Measurements from ENCODE around the gene FGB. TPM values are rescaled to one million over a fixed set of nuclear protein-coding genes. Genes with fewer than 3 reads are reported as not detected.

The FGB gene
- total and polyA plus RNA-seq, 2 donors (not counting 1 experiment from before 2014, with no cell fraction given): not detected

DNA sequence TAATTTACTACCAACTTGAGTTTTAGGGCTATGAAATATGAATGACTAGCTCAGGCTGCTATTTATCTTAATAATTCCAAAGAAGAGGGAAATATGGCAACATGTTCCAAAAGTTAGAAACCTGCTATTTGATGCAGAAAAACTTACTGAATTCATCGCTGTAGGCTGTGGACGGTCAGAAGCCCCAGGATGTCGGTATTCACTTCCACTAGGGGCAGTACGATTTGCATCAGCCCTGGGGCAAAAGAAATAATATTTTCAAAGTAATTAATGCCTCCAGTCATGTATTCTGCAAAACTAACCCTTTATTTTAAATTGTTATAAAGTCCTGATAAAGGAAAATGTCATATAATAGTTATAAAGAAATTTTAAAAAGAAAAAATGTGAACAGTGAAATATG is 17.1 kb upstream of the FGB start:
- CTCF ChIA-PET: no interaction called here
- intact Hi-C loops (cut with micrococcal nuclease): no loop called here
- no peaks in the 10 kb centered on the region for H4K20me1 ChIP-seq (ENCODE audit: control insufficient read depth, insufficient read depth, low read length, poor library complexity, severe bottlenecking)
- no peak overlapping the region for H3K4me2 ChIP-seq (replicated peaks; ENCODE audit: low read depth, low read length, poor library complexity, severe bottlenecking)
- Mint-ChIP-seq H3K4me3 (no peak overlapping the region), H3K9me3 (ENCODE audit: insufficient read depth) (no peaks in the 10 kb centered on the region), H3K4me1 (peaks cover 18% of the 10 kb centered on the region), H3K27ac (no peak overlapping the region), H3K27me3 (no peaks in the 10 kb centered on the region)
- no peak for TF ChIP-seq EZH2 (IDR thresholded peaks at IDR 0.05; ENCODE audit: borderline replicate concordance, insufficient read depth, low read depth, low read length, poor library complexity, severe bottlenecking)
- TF ChIP-seq, protein P1, sequence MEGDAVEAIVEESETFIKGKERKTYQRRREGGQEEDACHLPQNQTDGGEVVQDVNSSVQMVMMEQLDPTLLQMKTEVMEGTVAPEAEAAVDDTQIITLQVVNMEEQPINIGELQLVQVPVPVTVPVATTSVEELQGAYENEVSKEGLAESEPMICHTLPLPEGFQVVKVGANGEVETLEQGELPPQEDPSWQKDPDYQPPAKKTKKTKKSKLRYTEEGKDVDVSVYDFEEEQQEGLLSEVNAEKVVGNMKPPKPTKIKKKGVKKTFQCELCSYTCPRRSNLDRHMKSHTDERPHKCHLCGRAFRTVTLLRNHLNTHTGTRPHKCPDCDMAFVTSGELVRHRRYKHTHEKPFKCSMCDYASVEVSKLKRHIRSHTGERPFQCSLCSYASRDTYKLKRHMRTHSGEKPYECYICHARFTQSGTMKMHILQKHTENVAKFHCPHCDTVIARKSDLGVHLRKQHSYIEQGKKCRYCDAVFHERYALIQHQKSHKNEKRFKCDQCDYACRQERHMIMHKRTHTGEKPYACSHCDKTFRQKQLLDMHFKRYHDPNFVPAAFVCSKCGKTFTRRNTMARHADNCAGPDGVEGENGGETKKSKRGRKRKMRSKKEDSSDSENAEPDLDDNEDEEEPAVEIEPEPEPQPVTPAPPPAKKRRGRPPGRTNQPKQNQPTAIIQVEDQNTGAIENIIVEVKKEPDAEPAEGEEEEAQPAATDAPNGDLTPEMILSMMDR (IDR thresholded peaks at IDR 0.05): no peak
- H3K79me2 ChIP-seq (ENCODE audit: control insufficient read depth, insufficient read depth, low read length): peaks cover 18% of the 10 kb centered on the region
- no peak overlapping the region for H3K4me3 ChIP-seq (ENCODE audit: control extremely low read depth in 1 of 5, extremely low read depth in 1 of 5, insufficient read depth in 1 of 5, low read depth in 2 of 5, low read length in 4 of 5)
- DNase-seq (no peak), ATAC-seq (ENCODE audit: low read depth) (no peak)
- no peak overlapping the region for H3K9ac ChIP-seq (ENCODE audit: low read length)
- WGBS (ENCODE audit: insufficient coverage): 100% methylated on average over 3 of the region's 4 CpGs
- POLR2A ChIA-PET: no interaction called here
- peaks cover 21 to 62% of the 10 kb centered on the region in 2 experiments for H3K36me3 ChIP-seq (replicated peaks in 1 of 2; ENCODE audit: control extremely low read depth in 1 of 2, control insufficient read depth in 1 of 2, extremely low read depth in 1 of 2, insufficient read depth in 2 of 2, low read length in 1 of 2)
- H3K4me1 ChIP-seq (ENCODE audit: control insufficient read depth in 2 of 2, insufficient read depth in 2 of 2, low read length in 2 of 2): peaks cover 14 to 16% of the 10 kb centered on the region in 2 donors
- no peaks in the 10 kb centered on the region for H3K9me3 ChIP-seq (ENCODE audit: control extremely low read depth in 1 of 3, control insufficient read depth in 2 of 3, insufficient read depth in 1 of 3, low read length in 2 of 3)
- no peaks in the 10 kb centered on the region for H3K27me3 ChIP-seq (replicated peaks in 1 of 4; ENCODE audit: control extremely low read depth in 1 of 4, control insufficient read depth in 3 of 4, insufficient read depth in 4 of 4, low read length in 3 of 4)
- H3K27ac ChIP-seq (ENCODE audit: low read length in 2 of 2): no peak overlapping the region
- no peak overlapping the region for H2AFZ ChIP-seq (ENCODE audit: insufficient read depth, low read depth, low read length, poor library complexity, severe bottlenecking)

DNA sequence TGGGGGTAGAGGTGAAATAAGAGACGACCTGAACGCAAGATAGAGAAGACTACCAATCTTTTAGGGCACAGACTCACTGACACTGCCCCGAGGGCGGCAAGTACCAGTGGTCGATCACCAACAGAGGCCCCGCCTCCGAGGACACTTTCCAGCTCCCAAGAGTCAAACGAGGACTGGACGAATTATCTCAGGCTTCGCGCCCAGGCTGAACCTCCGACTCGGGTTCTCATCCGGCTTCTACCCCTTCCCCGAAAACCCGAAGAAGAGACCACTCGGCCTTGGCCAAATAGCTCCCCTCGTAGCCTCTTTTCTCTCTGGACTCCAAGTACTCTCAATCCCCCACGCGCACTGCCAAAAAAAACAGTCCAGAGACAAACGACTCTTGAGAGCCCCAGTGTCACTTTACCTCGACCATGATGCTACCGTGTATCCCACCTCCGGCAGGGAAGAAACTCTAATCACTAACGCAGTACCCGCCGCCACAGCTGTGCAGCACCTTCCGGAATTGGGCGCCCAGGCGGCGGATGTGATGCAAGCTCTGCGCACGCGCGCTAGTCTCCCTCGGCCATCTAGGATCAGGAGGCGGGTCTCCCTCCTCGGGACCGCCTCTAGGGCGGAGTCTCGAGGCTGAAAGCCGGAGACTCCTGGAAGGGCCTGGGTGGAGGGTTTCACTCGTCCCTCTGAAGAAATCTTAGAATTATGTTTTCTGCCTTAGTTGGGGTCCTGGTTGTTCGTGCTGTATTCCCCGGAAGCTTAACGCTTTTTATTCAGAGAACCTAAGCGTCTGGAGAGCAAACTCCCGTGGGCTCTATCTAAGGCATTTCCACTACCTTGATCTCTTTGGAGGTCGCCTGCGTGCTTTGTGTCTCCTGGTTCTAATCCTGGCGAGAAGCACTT is 12.7 kb upstream of the FGB start, which contains the start of gene PLRG1:
PLRG1 (minus strand) TSS at position 507 of the 897 bp plus-strand sequence; CDS start at position 415, 92 bp downstream.
- H3K36me3 ChIP-seq (replicated peaks in 1 of 2; ENCODE audit: control extremely low read depth in 1 of 2, control insufficient read depth in 1 of 2, extremely low read depth in 1 of 2, insufficient read depth in 2 of 2, low read length in 1 of 2): peaks cover 9 to 26% of the 10 kb centered on the region in 2 experiments
- peaks cover 18% of the 10 kb centered on the region in 2 donors for H3K4me1 ChIP-seq (ENCODE audit: control insufficient read depth in 2 of 2, insufficient read depth in 2 of 2, low read length in 2 of 2)
- peak within 1 kb of the TSS; percentile 73 to 99 (median 91) for H3K4me3 ChIP-seq (ENCODE audit: control extremely low read depth in 1 of 5, extremely low read depth in 1 of 5, insufficient read depth in 1 of 5, low read depth in 2 of 5, low read length in 4 of 5)
- H3K27me3 ChIP-seq (replicated peaks in 1 of 4; ENCODE audit: control extremely low read depth in 1 of 4, control insufficient read depth in 3 of 4, insufficient read depth in 4 of 4, low read length in 3 of 4): no peaks in the 10 kb centered on the region
- peak within 1 kb of the TSS; percentile 86 for H3K9ac ChIP-seq (ENCODE audit: low read length)
- no peaks in the 10 kb centered on the region for H3K9me3 ChIP-seq (ENCODE audit: control extremely low read depth in 1 of 3, control insufficient read depth in 2 of 3, insufficient read depth in 1 of 3, low read length in 2 of 3)
- ChIA-PET CTCF (interaction anchor here (0.6 to 15.7 kb wide), 12 partner anchors 8 to 1403 kb away, joined by 3 to 357 read pairs (median 4); partner anchors contain the start of gene CTSO), POLR2A (interaction anchor here (0.6 to 1.1 kb wide), 3 partner anchors 66 to 826 kb away, joined by 3 to 4 read pairs (median 3); no protein-coding TSS in a partner anchor)
- WGBS (ENCODE audit: insufficient coverage): under 1% methylated on average over 50 of the region's 51 CpGs
- peak within 1 kb of the TSS; percentile 81 for H3K27ac Mint-ChIP-seq
- peaks cover 21% of the 10 kb centered on the region for H3K4me1 Mint-ChIP-seq
- H3K27ac ChIP-seq (ENCODE audit: low read length in 2 of 2): peak within 1 kb of the TSS; percentile 49 to 78
- no peaks in the 10 kb centered on the region for H4K20me1 ChIP-seq (ENCODE audit: control insufficient read depth, insufficient read depth, low read length, poor library complexity, severe bottlenecking)
- TF ChIP-seq, protein P1 (IDR thresholded peaks at IDR 0.05): no peak
- no peak for TF ChIP-seq EZH2 (IDR thresholded peaks at IDR 0.05; ENCODE audit: borderline replicate concordance, insufficient read depth, low read depth, low read length, poor library complexity, severe bottlenecking)
- H3K9me3 Mint-ChIP-seq (ENCODE audit: insufficient read depth): no peaks in the 10 kb centered on the region
- ATAC-seq (ENCODE audit: low read depth) (peak; percentile 95), DNase-seq (peak; percentile 97)
- peak within 1 kb of the TSS; percentile 96 for H2AFZ ChIP-seq (ENCODE audit: insufficient read depth, low read depth, low read length, poor library complexity, severe bottlenecking)
- intact Hi-C loops (cut with micrococcal nuclease): loop anchor here (1.0 kb wide), 1 partner anchor 826 kb away; the partner anchor contains the start of gene MAP9
- peak within 1 kb of the TSS; percentile 94 for H3K4me3 Mint-ChIP-seq
- H3K4me2 ChIP-seq (replicated peaks; ENCODE audit: low read depth, low read length, poor library complexity, severe bottlenecking): peak within 1 kb of the TSS; percentile 71
- peaks cover 18% of the 10 kb centered on the region for H3K79me2 ChIP-seq (ENCODE audit: control insufficient read depth, insufficient read depth, low read length)
- H3K27me3 Mint-ChIP-seq: no peaks in the 10 kb centered on the region
